ENCODE data around the gene DMRTC2. TPM values are rescaled to one million over a fixed set of nuclear protein-coding genes. Genes with fewer than 3 reads are reported as not detected.
"Not testable (repeated sequence)": the region's sequence is repeated elsewhere in the genome, so short reads cannot be mapped to it uniquely, and the experiment has no call there.

The DMRTC2 gene
- total and polyA plus RNA-seq, 3 donors from 2014 or later, result 23.1 to 71.0 (median 55.3) TPM

DNA sequence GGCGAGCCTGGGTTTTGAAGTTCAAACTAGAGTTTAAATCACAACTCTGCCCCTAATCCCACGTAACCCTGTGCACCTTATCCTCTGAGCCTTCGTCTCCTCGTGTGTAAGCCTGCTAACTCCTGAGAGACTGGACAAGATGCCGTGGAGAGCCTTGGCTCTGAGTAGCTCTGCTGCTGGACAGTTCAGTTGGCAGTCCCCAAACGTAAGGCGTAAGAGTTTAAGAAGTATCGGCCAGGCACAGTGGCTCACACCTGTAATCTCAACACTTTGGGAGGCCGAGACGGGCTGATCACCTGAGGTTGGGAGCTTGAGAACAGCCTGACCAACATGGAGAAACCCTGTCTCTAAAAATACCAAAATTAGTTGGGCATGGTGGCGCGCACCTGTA lies 27.5 kb downstream of the DMRTC2 start:
- no peak for TF ChIP-seq POLR2A (IDR thresholded peaks at IDR 0.05)
- TF ChIP-seq CTCF (IDR thresholded peaks at IDR 0.05), result no peak
- no peaks in the 10 kb centered on the region for H3K36me3 ChIP-seq (ENCODE audit: low read depth, missing control alignments)
- no peak overlapping the region for H3K27ac ChIP-seq
- no peak overlapping the region for H3K4me3 ChIP-seq
- WGBS, 2 donors, result 91 to 92% methylated on average over 12 of the region's 12 CpGs
- no peaks in the 10 kb centered on the region for H3K9me3 ChIP-seq
- intact Hi-C loops (cut with DNase I; ENCODE audit: low total_unique reads), result loop anchor here (10.0 kb wide), 1 partner anchor 82 kb away; the partner anchor contains the start of gene RABAC1
- no peaks in the 10 kb centered on the region for H3K4me1 ChIP-seq
- no peak for DNase-seq
- no peaks in the 10 kb centered on the region for H3K27me3 ChIP-seq

DNA sequence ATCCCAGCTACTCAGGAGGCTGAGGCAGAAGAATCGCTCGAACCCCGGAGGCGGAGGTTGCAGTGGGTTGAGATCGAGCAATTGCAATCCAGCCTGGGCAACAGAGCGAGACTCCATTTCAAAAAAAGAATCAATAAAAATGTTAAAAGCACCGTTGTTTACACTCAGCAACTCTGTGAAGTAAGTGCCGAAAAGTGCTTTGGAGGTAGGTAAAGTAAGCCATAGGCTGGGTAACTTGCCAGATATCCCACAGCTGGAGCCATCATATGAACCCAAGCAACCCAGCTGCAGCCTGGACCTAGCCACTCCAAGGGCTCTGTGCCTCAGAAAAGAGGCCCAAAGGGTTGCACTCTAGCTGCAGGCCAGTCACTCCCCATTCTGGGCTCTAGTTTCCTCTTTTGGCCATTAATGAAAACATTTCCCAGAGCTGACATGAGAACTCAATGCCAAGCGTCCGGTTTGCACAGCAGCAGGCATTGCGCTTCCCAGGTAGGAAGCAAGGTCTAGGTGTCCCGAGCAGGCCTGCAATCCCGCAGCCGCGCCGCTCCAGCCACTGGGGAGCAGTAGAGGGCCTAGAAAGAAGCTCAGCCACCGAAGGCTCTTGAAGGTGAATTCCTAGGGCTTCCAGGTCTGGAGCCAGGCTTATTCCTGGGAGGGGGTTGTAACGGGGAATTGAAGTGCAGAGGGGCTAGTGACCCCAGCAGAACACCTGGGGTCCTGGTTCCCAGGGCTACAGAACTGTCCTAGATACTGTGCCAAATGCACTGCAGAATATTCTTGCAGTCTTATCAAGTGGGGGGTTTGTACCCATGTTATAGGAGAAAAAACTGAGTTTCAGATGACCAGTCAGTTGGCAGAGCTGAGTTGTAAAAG lies 28.2 kb downstream of the DMRTC2 start:
- Histone ChIP-seq H3K4me3 (no peak overlapping the region), H3K27ac (no peak overlapping the region), H3K36me3 (ENCODE audit: low read depth, missing control alignments) (no peaks in the 10 kb centered on the region), H3K4me1 (no peaks in the 10 kb centered on the region), H3K9me3 (no peaks in the 10 kb centered on the region), H3K27me3 (no peaks in the 10 kb centered on the region)
- WGBS, 2 donors, result 70% methylated on average over 7 to 18 of the region's 18 CpGs
- intact Hi-C loops (cut with DNase I; ENCODE audit: low total_unique reads), result loop anchor here (10.0 kb wide), 1 partner anchor 82 kb away; the partner anchor contains the start of gene RABAC1
- DNase-seq, result peak; percentile 64
- TF ChIP-seq POLR2A (IDR thresholded peaks at IDR 0.05), result no peak
- TF ChIP-seq CTCF (IDR thresholded peaks at IDR 0.05), result peak in 1 of 3 experiments; percentile 36

DNA sequence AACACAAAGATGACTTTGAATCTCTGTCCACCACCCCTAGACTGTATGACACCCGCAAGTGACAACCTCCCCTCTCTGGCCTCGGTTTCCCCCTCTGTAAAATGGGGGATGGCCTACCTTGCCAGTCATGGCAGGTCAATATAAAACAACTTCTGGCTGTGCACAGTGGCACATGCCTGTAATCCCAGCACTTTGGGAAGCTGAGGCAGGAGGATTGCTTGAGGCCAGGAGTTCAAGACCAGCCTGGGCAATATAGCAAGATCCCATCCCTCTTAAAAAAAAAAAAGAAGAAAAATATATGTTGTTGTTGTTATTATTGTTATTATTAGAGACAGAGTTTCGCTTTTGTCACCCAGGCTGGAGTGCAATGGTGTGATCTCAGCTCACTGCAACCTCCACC lies 31.1 kb downstream of the DMRTC2 start:
- not testable (repeated sequence) for H3K27ac ChIP-seq; DNase-seq; H3K4me3 ChIP-seq; H3K4me1 ChIP-seq; H3K27me3 ChIP-seq; H3K36me3 ChIP-seq (ENCODE audit: low read depth, missing control alignments); H3K9me3 ChIP-seq
- 87 to 94% methylated on average over 3 of the region's 3 CpGs for WGBS, 2 donors
- intact Hi-C loops (cut with DNase I; ENCODE audit: low total_unique reads), result loop anchor here (10.0 kb wide), 1 partner anchor 79 kb away; the partner anchor contains the start of gene RABAC1

DNA sequence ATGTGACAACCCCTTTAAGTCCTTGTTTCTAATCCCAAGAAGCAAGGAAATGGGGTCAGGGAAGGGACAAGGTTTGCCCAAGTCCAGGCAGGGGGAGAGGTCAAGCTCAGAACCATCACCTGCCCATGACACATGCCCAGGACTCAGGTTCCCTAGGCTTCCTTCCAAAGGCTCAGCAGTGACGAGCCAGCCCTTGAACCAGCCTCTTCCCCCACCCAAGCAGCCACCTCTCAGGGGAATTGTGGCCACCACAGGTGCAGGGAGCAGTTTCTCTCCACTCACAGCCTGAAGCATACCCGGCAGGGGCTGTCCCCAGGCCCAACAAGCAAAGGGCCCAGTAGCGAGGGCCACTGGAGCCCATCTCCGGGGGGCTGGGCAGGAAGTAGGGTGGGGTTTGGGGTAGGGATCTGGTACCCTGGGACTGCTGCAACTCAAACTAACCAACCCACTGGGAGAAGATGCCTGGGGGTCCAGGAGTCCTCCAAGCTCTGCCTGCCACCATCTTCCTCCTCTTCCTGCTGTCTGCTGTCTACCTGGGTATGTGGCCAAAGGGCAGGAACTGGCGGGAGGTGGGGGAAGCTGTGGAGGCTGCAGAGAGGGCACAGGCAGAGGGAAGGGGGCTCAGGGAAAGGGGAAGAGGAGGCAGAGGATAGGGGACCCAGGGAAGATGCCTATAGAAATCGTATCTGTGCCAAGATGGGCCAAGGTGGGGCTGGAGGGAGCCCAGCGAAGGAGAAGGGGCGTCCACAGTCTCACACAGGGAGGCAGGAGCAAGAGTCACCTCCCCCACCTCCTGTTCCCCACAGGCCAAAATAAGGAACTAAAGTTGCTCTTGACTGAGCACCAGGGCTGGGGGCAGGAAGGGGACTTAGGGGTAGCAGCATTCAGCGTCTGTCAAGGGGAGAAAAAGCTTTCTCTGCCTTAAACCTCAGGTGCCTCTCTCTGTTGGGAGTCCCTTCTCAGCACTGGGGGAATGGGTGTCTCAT lies 32.3 kb downstream of the DMRTC2 start, which contains the start of gene CD79A:
CD79A (plus strand) TSS at position 433 of the 986 bp plus-strand sequence; CDS start at position 459, 26 bp downstream.
- no peak within 1 kb of the TSS for H3K27ac ChIP-seq
- intact Hi-C loops (cut with DNase I; ENCODE audit: low total_unique reads), result loop anchor here (10.0 kb wide), 1 partner anchor 78 kb away; the partner anchor contains the start of gene RABAC1
- no peak within 1 kb of the TSS for H3K4me3 ChIP-seq
- WGBS, 2 donors, result 69 to 72% methylated on average over 9 of the region's 9 CpGs
- no peak for DNase-seq
- no peaks in the 10 kb centered on the region for H3K36me3 ChIP-seq (ENCODE audit: low read depth, missing control alignments)
- no peaks in the 10 kb centered on the region for H3K4me1 ChIP-seq
- TF ChIP-seq CTCF (IDR thresholded peaks at IDR 0.05) (no peak), POLR2A (IDR thresholded peaks at IDR 0.05) (no peak)
- H3K9me3 ChIP-seq, result no peaks in the 10 kb centered on the region
- H3K27me3 ChIP-seq, result no peaks in the 10 kb centered on the region
